ENCODE measurements around the gene EEFSEC.
A peak's percentile ranks its signal among the peaks of the same experiment; 100 is the strongest.

Gene EEFSEC

GRCh38 chr3:128296469-128297251 lies 143.4 kb downstream of the EEFSEC start:
- no peak for DNase-seq

- DNase-seq: no peak
Observed at GRCh38 chr3:128297401-128298138, 144.3 kb downstream of the EEFSEC start.

- DNase-seq: no peak
Observed at GRCh38 chr3:128301186-128302023, 148.1 kb downstream of the EEFSEC start.

GRCh38 chr3:128306481-128306880 lies 153.2 kb downstream of the EEFSEC start:
- no peak for DNase-seq

- no peak for DNase-seq
Observed at GRCh38 chr3:128307029-128307633, 153.8 kb downstream of the EEFSEC start.

- DNase-seq: no peak
Observed at GRCh38 chr3:128307781-128308469, 154.6 kb downstream of the EEFSEC start.

GRCh38 chr3:128309026-128309425 lies 155.7 kb downstream of the EEFSEC start:
- no peak for DNase-seq

- DNase-seq: no peak
Observed at GRCh38 chr3:128310286-128311058, 157.2 kb downstream of the EEFSEC start.

GRCh38 chr3:128311441-128311844 lies 158.2 kb downstream of the EEFSEC start:
- no peak for DNase-seq

GRCh38 chr3:128312271-128312670 lies 159.0 kb downstream of the EEFSEC start:
- DNase-seq: no peak

- no peak for DNase-seq
Observed at GRCh38 chr3:128313071-128313725, 159.9 kb downstream of the EEFSEC start.

- DNase-seq: no peak
Observed at GRCh38 chr3:128313935-128314334, 160.7 kb downstream of the EEFSEC start.

- DNase-seq: no peak
Observed at GRCh38 chr3:128315313-128315712, 162.0 kb downstream of the EEFSEC start.

- DNase-seq: peak; percentile 56
Observed at GRCh38 chr3:128316481-128316891, 163.2 kb downstream of the EEFSEC start.

- DNase-seq: no peak
Observed at GRCh38 chr3:128317101-128317697, 163.9 kb downstream of the EEFSEC start.

GRCh38 chr3:128317698-128318231 lies 164.5 kb downstream of the EEFSEC start:
- DNase-seq: no peak

- DNase-seq: no peak
Observed at GRCh38 chr3:128318275-128318941, 165.1 kb downstream of the EEFSEC start.

GRCh38 chr3:128319107-128319506 lies 165.8 kb downstream of the EEFSEC start:
- DNase-seq: no peak

- no peak for DNase-seq
Observed at GRCh38 chr3:128319741-128320141, 166.5 kb downstream of the EEFSEC start.

Measured in activated CD4-positive, alpha-beta T cell treated with anti-CD3 and anti-CD28 coated beads, Interleukin-2, amount 50 U/mL, for 16 hours (primary cell).